ENCODE results near the gene IFI27L2.

IFI27L2 gene

DNA sequence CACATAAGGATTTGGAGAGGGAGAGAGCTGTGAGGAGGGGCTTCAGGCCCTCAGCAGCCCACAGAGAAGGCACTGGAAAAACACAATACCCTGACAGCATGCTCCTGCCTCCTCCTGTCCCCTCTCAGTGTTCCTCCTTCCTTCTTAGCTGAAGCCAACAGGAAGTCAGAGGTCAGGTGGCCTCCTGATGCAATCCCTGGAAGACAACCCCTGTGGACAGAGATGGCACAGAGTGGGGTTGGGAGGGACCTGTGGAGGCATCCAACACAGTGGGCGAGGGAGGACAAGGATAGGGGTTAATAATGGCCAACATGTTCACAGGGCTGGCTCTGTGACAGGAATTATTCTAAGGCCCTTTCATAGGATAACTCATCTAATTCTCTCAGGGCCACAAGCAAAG, 15.4 kb upstream of the IFI27L2 start:
- TF ChIP-seq TAF1 (IDR thresholded peaks at IDR 0.05; ENCODE audit: borderline replicate concordance, insufficient read depth, low read length) (no peak), POLR2AphosphoS5 (IDR thresholded peaks at IDR 0.05; ENCODE audit: low read depth, low read length) (no peak), SIN3A (IDR thresholded peaks at IDR 0.05; ENCODE audit: borderline replicate concordance, insufficient read depth, low read length) (no peak), FOXP2 (optimal IDR thresholded peaks at IDR 0.05; ENCODE audit: borderline replicate concordance, extremely low read depth, extremely low read length, insufficient read depth) (no peak)
- TF ChIP-seq, protein P1, sequence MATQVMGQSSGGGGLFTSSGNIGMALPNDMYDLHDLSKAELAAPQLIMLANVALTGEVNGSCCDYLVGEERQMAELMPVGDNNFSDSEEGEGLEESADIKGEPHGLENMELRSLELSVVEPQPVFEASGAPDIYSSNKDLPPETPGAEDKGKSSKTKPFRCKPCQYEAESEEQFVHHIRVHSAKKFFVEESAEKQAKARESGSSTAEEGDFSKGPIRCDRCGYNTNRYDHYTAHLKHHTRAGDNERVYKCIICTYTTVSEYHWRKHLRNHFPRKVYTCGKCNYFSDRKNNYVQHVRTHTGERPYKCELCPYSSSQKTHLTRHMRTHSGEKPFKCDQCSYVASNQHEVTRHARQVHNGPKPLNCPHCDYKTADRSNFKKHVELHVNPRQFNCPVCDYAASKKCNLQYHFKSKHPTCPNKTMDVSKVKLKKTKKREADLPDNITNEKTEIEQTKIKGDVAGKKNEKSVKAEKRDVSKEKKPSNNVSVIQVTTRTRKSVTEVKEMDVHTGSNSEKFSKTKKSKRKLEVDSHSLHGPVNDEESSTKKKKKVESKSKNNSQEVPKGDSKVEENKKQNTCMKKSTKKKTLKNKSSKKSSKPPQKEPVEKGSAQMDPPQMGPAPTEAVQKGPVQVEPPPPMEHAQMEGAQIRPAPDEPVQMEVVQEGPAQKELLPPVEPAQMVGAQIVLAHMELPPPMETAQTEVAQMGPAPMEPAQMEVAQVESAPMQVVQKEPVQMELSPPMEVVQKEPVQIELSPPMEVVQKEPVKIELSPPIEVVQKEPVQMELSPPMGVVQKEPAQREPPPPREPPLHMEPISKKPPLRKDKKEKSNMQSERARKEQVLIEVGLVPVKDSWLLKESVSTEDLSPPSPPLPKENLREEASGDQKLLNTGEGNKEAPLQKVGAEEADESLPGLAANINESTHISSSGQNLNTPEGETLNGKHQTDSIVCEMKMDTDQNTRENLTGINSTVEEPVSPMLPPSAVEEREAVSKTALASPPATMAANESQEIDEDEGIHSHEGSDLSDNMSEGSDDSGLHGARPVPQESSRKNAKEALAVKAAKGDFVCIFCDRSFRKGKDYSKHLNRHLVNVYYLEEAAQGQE (IDR thresholded peaks at IDR 0.05; ENCODE audit: insufficient read depth in 1 of 2, low read depth in 2 of 2, low read length in 2 of 2), result no peak

GRCh38 chr14:94143711-94144110, 14.3 kb upstream of the IFI27L2 start:
- no peak for TF ChIP-seq SIN3A (IDR thresholded peaks at IDR 0.05; ENCODE audit: borderline replicate concordance, insufficient read depth, low read length)
- TF ChIP-seq POLR2AphosphoS5 (IDR thresholded peaks at IDR 0.05; ENCODE audit: low read depth, low read length), result no peak
- TF ChIP-seq FOXP2 (optimal IDR thresholded peaks at IDR 0.05; ENCODE audit: borderline replicate concordance, extremely low read depth, extremely low read length, insufficient read depth), result no peak
- TF ChIP-seq, protein P1 (IDR thresholded peaks at IDR 0.05; ENCODE audit: insufficient read depth in 1 of 2, low read depth in 2 of 2, low read length in 2 of 2), result no peak
- no peak for TF ChIP-seq TAF1 (IDR thresholded peaks at IDR 0.05; ENCODE audit: borderline replicate concordance, insufficient read depth, low read length)

DNA sequence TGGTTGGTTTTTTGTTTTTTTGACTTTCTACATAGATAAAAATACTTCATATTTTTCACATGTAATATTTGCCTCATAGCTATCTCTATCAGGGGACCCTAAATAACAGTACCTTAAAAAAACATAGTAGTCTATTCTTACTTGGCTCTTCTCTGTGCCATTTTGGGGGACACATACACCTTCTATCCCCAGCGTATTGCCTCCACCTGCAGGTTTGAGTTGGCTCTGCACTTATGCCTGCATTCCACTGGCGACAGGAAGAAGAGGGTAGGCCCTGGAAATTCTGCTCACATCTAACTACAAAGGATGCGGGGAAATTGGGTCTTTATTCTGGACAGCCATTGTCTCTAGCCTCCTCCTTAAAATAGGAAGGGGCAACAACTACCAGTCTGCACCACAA, 13.8 kb upstream of the IFI27L2 start:
- TF ChIP-seq POLR2AphosphoS5 (IDR thresholded peaks at IDR 0.05; ENCODE audit: low read depth, low read length), result no peak
- TF ChIP-seq FOXP2 (optimal IDR thresholded peaks at IDR 0.05; ENCODE audit: borderline replicate concordance, extremely low read depth, extremely low read length, insufficient read depth), result no peak
- TF ChIP-seq, protein P1 (IDR thresholded peaks at IDR 0.05; ENCODE audit: insufficient read depth in 1 of 2, low read depth in 2 of 2, low read length in 2 of 2), result no peak
- no peak for TF ChIP-seq TAF1 (IDR thresholded peaks at IDR 0.05; ENCODE audit: borderline replicate concordance, insufficient read depth, low read length)
- no peak for TF ChIP-seq SIN3A (IDR thresholded peaks at IDR 0.05; ENCODE audit: borderline replicate concordance, insufficient read depth, low read length)

DNA sequence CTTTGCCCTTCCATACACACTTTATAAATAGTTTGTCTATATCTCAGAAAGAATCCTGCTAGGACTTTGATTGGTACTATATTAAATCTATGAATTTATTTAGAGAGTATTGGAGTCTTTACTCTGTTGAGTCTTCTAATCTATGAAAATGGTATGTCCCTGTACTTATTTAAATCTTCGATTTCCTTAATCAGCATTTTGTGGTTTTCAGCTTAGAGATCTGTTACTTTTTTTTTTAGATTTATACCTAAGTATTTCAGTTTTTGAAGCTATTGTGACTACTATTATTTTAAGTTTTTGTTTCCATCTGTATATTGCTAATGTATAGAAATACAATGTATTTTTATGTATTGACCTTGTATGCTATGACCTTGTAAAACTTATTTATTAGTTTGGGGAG, 13.4 kb upstream of the IFI27L2 start:
- no peak for TF ChIP-seq SIN3A (IDR thresholded peaks at IDR 0.05; ENCODE audit: borderline replicate concordance, insufficient read depth, low read length)
- no peak for TF ChIP-seq FOXP2 (optimal IDR thresholded peaks at IDR 0.05; ENCODE audit: borderline replicate concordance, extremely low read depth, extremely low read length, insufficient read depth)
- TF ChIP-seq, protein P1 (IDR thresholded peaks at IDR 0.05; ENCODE audit: insufficient read depth in 1 of 2, low read depth in 2 of 2, low read length in 2 of 2), result no peak
- no peak for TF ChIP-seq POLR2AphosphoS5 (IDR thresholded peaks at IDR 0.05; ENCODE audit: low read depth, low read length)
- TF ChIP-seq TAF1 (IDR thresholded peaks at IDR 0.05; ENCODE audit: borderline replicate concordance, insufficient read depth, low read length), result no peak

DNA sequence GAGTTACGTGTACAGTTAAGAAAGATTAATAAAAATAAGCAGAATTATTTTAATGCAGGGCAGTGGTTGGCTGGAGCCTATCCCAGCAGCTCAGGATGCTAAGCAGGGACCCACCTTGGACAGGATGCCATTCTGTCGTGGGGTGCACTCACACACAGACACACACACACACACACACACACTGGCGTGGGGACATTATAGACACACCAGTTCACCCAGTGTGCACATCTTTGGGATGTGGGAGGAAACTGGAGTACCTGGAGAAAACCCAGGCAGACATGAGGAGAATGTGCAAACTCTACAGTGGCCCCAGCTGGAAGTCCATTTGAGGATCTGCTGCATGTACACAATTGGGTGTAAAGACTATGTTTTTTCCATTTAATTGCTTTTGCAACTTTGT, 12.8 kb upstream of the IFI27L2 start:
- TF ChIP-seq, protein P1 (IDR thresholded peaks at IDR 0.05; ENCODE audit: insufficient read depth in 1 of 2, low read depth in 2 of 2, low read length in 2 of 2), result no peak
- no peak for TF ChIP-seq TAF1 (IDR thresholded peaks at IDR 0.05; ENCODE audit: borderline replicate concordance, insufficient read depth, low read length)
- TF ChIP-seq SIN3A (IDR thresholded peaks at IDR 0.05; ENCODE audit: borderline replicate concordance, insufficient read depth, low read length), result no peak
- no peak for TF ChIP-seq FOXP2 (optimal IDR thresholded peaks at IDR 0.05; ENCODE audit: borderline replicate concordance, extremely low read depth, extremely low read length, insufficient read depth)
- no peak for TF ChIP-seq POLR2AphosphoS5 (IDR thresholded peaks at IDR 0.05; ENCODE audit: low read depth, low read length)
